22Rv1 (cell line): ENCODE measurements around the gene PDE8B.

Experiments
- ZFX ChIP-seq: fragments of 450-650 bp; IDR thresholded peaks from 2 replicates; pipeline ENCODE4 v1.6.1; 2017; ENCODE audit warnings: antibody characterized with exemption, borderline replicate concordance
- TF ChIP-seq, protein P1 (sequence below): fragments of 450-650 bp; IDR thresholded peaks from 2 replicates; pipeline ENCODE4 v1.5.1; 2017; ENCODE audit warnings: mild to moderate bottlenecking

DNA sequence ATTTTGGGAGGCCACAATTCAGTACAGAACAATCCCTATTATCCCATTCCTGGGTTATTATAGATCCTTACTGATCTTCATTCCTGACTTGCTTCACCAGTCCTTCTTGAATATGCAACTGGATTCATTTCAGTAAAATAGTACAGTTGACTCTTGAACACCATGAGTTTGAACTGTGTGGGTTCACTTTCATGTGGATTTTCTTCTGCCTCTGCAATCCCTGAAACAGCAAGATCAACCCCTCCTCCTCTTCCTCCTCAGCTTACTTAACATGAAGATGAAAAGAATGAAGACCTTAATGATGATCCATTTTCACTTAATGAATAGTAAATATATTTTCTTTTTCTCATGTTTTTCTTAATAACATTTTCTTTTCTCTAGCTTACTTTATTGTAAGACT, 8.3 kb upstream of the PDE8B start:
- TF ChIP-seq, protein P1, sequence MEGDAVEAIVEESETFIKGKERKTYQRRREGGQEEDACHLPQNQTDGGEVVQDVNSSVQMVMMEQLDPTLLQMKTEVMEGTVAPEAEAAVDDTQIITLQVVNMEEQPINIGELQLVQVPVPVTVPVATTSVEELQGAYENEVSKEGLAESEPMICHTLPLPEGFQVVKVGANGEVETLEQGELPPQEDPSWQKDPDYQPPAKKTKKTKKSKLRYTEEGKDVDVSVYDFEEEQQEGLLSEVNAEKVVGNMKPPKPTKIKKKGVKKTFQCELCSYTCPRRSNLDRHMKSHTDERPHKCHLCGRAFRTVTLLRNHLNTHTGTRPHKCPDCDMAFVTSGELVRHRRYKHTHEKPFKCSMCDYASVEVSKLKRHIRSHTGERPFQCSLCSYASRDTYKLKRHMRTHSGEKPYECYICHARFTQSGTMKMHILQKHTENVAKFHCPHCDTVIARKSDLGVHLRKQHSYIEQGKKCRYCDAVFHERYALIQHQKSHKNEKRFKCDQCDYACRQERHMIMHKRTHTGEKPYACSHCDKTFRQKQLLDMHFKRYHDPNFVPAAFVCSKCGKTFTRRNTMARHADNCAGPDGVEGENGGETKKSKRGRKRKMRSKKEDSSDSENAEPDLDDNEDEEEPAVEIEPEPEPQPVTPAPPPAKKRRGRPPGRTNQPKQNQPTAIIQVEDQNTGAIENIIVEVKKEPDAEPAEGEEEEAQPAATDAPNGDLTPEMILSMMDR, result no peak
- TF ChIP-seq ZFX, result no peak
